Ramos (cell line): ENCODE data around the gene MCHR1.

Source experiments
- in situ Hi-C: fragments of 300-500 bp; cut with MboI; formaldehyde crosslinking; loops from one replicate; pipeline ENCODE4 v1.14.3; 2022; ENCODE audit warnings: low sequenced_read_pairs; ENCODE audit not compliant: unreplicated experiment

The MCHR1 gene, protein sequence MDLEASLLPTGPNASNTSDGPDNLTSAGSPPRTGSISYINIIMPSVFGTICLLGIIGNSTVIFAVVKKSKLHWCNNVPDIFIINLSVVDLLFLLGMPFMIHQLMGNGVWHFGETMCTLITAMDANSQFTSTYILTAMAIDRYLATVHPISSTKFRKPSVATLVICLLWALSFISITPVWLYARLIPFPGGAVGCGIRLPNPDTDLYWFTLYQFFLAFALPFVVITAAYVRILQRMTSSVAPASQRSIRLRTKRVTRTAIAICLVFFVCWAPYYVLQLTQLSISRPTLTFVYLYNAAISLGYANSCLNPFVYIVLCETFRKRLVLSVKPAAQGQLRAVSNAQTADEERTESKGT

DNA sequence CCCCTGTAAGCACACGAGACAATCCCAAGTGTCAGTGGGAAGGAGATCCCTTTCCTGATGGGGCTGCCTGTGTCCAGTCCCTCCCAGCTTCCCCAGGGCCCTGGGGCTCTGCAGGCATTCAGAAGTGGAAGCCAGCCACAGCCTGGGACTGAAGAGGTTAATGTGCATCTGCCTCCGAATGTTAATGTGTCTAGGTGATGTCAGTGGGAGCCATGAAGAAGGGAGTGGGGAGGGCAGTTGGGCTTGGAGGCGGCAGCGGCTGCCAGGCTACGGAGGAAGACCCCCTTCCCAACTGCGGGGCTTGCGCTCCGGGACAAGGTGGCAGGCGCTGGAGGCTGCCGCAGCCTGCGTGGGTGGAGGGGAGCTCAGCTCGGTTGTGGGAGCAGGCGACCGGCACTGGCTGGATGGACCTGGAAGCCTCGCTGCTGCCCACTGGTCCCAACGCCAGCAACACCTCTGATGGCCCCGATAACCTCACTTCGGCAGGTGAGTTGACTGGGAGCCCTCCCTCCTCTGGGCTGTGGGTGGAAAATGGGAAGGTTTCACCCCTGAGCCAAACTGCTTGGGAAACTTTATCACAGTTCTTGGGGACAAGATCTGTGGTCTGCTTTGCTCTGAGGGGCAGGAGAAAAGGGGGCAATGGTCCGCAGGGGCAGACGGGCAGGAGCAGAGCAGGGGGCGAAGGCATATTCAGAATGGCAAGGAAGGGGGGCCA, at the start of gene MCHR1:
TSS of gene MCHR1 (plus strand) at position 236 of the 715 bp plus-strand sequence. CDS start at position 405, 169 bp downstream.
- in situ Hi-C loops = no loop called here

DNA sequence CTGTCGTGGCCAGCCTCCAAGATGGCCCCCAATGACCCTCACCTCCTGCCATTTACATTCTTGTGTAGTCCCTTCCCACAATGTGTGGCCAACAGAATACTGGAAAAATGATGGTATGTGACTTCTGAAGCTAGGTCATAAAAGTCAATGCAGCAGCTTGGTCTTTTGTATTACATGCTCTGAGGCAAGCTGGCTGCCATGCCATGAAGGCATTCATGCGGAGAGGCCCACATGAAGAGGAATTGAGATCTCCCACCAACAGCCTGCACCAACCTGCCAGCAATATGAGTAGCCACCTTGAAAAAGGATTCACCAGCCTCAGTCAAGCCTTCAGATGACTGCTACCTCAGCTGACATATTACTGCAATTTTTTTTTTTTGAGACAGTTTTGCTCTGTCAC, 47.4 kb upstream of the MCHR1 start:
- in situ Hi-C loops = no loop called here

GRCh38 chr22:40633036-40633435, 46.2 kb upstream of the MCHR1 start:
- in situ Hi-C loops = no loop called here

DNA sequence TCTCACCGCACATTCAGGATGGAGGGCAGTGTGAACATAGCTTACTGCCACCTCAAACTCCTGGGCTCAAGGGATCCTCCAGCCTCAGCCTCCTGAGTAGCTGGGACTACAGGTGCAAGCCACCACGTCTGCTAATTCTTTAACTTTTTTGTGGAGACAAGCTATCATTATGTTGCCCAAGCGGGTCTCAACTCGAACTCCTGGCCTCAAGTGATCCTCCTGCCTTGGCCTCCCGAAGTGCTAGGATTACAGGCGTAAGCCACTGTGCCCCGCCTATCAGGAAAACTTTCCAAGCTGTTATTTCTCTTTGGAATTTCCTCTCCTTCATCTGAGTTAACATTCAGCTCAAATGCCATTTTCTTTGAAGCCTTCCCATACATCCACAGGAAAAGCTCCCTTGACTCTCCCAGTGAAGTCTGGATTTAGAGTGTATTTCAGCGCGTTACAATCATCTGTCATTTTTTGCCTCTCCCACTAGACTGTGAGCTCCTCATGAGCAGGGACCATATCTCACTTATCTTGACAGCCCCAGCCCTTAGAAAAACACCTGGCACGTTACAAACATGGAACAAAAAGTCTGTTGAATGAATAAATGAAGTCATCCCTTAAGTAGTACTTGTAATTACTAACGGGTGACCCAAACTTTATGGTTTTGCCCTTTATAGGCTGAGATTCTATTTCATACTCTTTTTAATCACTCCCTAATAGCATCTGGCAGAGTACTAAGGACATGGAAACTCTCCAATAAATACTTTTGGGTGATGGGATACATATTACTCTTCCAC, 45.0 kb upstream of the MCHR1 start:
- in situ Hi-C loops = no loop called here

- in situ Hi-C loops = no loop called here
Measured at GRCh38 chr22:40635043-40635939, 44.0 kb upstream of the MCHR1 start.

DNA sequence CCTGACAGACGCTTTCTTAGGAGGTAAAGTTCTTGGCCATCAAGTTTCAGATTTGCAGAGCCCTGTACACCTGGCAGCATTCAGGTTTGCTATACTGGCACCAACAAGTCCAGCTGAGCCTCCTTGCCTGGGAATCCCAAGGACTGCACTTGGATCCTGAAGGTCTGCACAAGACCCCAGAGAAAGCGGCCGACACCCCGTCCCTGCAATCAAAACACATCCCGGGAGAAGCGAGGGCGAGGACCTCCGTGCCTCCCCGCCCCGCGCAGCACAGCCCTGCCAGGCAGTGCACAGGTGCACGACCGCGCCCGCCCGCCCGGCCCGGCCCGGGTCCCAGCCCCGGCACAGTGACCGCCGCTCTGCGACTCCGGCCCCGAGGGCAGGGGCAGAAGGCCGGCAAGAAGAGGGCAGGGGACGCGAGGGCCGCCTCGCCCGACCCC, 43.3 kb upstream of the MCHR1 start:
- in situ Hi-C loops = no loop called here

- in situ Hi-C loops = no loop called here
Measured at GRCh38 chr22:40636380-40637182, 42.7 kb upstream of the MCHR1 start, which contains the start of gene MRTFA. TSS of gene MRTFA (minus strand) at chr22:40636719.

GRCh38 chr22:40637183-40638150, 41.8 kb upstream of the MCHR1 start:
- in situ Hi-C loops = no loop called here

DNA sequence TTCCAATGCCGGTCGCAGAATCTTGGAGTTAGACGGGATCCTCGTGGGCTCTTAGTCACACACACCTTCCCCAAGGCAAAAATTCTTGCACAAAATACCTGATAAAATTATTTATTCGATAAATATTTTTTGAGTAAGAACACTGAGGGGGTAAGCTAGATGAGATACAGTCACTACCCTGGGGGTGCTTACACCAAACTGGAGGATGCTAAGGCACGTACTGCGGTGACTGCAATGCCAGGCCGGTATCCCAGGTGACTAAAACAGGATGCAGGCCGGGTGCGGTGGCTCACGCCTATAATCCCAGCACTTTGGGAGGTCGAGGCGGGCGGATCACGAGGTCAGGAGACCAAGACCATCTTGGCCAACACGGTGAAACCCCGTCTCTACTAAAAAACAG, 41.0 kb upstream of the MCHR1 start:
- in situ Hi-C loops = no loop called here

GRCh38 chr22:40641269-40641668, 38.0 kb upstream of the MCHR1 start:
- in situ Hi-C loops = loop anchor here (5.0 kb wide), 1 partner anchor 114 kb away; no protein-coding TSS in a partner anchor

DNA sequence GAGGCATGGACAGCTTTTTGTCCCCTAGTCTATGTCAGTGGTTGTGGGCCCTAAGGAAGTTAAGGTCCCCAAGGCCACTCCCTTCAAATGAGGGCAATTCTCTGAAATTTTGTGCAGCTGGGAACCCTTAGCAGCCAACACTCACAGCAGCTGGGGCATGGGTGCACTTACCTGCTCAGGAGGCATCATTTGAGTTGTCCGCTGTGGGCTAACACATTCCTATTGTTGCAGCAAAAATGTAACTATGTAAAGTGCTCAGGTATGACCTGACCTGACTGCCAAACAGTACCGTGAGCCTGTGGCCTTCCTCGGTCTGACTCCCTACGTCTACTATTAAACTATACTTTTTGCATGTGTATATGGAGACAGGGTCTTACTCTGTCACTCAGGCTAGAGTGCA, 37.0 kb upstream of the MCHR1 start:
- in situ Hi-C loops = loop anchor here (5.0 kb wide), 1 partner anchor 115 kb away; no protein-coding TSS in a partner anchor

- in situ Hi-C loops = no loop called here
Measured at GRCh38 chr22:40645579-40646197, 33.6 kb upstream of the MCHR1 start.

GRCh38 chr22:40648386-40648785, 30.9 kb upstream of the MCHR1 start:
- in situ Hi-C loops = no loop called here

DNA sequence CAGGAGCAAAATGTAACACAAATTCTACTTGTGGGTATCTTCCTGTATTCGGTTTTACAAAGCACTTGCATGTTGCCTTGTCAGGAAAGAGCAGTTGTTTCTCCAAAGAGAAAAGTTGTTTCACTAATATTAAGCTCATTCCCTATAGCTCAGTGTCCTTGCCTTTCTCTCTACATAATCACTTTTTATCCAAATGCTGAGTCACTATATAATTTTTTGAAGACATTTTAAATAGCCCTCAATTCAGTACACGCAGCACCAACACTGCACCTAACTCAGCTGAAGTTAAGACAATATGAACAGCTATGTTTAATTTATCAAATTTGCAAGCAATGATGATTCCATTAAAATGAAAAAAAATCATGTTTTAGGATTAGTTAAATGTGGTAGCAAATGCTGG, 28.2 kb upstream of the MCHR1 start:
- in situ Hi-C loops = no loop called here

- in situ Hi-C loops = no loop called here
Measured at GRCh38 chr22:40651563-40652501, 27.5 kb upstream of the MCHR1 start.

DNA sequence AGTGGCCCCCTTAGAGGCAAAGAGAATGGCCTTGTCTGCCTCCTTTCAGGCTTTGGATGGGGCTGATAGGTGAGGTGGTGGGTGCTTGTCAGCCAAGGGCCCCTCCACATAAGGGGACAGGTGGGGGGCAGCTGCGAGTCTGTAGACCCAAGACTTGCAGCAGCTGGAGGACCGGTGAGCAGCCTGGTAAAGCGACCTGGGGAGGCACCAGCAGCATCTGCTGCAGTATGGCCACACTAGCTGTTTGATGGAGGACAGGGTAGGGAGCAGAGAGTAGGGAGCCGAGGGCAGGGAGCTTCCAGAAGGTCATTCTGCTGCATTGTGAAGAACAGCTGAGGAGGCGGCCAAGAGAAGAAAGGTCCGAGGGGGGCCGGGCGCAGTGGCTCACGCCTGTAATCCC, 25.9 kb upstream of the MCHR1 start:
- in situ Hi-C loops = no loop called here
